GM18508 (cell line): ENCODE results near the gene FOXE1.

Source experiments
- ATAC-seq: cut with Tn5 transposase; IDR thresholded peaks from one replicate; pipeline ENCODE4 v1.9.1; 2021; ENCODE audit warnings: moderate number of reproducible peaks; ENCODE audit not compliant: insufficient read depth, unreplicated experiment

The FOXE1 gene

GRCh38 chr9:97860451-97861147, 7.6 kb downstream of the FOXE1 start:
- no peak for ATAC-seq

- no peak for ATAC-seq
Measured at GRCh38 chr9:97861148-97861475, 8.1 kb downstream of the FOXE1 start.

GRCh38 chr9:97863314-97863713, 10.3 kb downstream of the FOXE1 start:
- no peak for ATAC-seq

- no peak for ATAC-seq
Measured at GRCh38 chr9:97864396-97864795, 11.4 kb downstream of the FOXE1 start.

- ATAC-seq = no peak
Measured at GRCh38 chr9:97866300-97866699, 13.3 kb downstream of the FOXE1 start.

- no peak for ATAC-seq
Measured at GRCh38 chr9:97866848-97867247, 13.8 kb downstream of the FOXE1 start.

- ATAC-seq = no peak
Measured at GRCh38 chr9:97868859-97869258, 15.8 kb downstream of the FOXE1 start.

- no peak for ATAC-seq
Measured at GRCh38 chr9:97873425-97873824, 20.4 kb downstream of the FOXE1 start.

GRCh38 chr9:97873882-97874281, 20.9 kb downstream of the FOXE1 start:
- no peak for ATAC-seq

GRCh38 chr9:97874624-97875023, 21.6 kb downstream of the FOXE1 start:
- no peak for ATAC-seq

GRCh38 chr9:97875111-97875510, 22.1 kb downstream of the FOXE1 start:
- ATAC-seq = no peak

- no peak for ATAC-seq
Measured at GRCh38 chr9:97876061-97876460, 23.0 kb downstream of the FOXE1 start.

GRCh38 chr9:97880336-97880735, 27.3 kb downstream of the FOXE1 start:
- ATAC-seq = no peak

GRCh38 chr9:97889941-97890887, 37.2 kb downstream of the FOXE1 start:
- no peak for ATAC-seq

GRCh38 chr9:97891736-97892135, 38.7 kb downstream of the FOXE1 start:
- no peak for ATAC-seq

GRCh38 chr9:97892421-97892820, 39.4 kb downstream of the FOXE1 start:
- ATAC-seq = no peak

- ATAC-seq = no peak
Measured at GRCh38 chr9:97895211-97895610, 42.2 kb downstream of the FOXE1 start.

GRCh38 chr9:97895695-97896332, 42.8 kb downstream of the FOXE1 start:
- no peak for ATAC-seq

GRCh38 chr9:97900103-97900737, 47.2 kb downstream of the FOXE1 start:
- ATAC-seq = no peak

GRCh38 chr9:97900738-97901565, 47.9 kb downstream of the FOXE1 start:
- ATAC-seq = no peak
